GM12874 (cell line): ENCODE measurements around the gene TRERF1.

Experiments used
- TF ChIP-seq, protein P1 (sequence below): IDR thresholded peaks from 2 replicates; pipeline ENCODE4 v1.5.1; 2011; ENCODE audit warnings: low read depth, mild to moderate bottlenecking, control low read depth, low read length, moderate library complexity; ENCODE audit not compliant: insufficient read depth

TRERF1 gene

DNA sequence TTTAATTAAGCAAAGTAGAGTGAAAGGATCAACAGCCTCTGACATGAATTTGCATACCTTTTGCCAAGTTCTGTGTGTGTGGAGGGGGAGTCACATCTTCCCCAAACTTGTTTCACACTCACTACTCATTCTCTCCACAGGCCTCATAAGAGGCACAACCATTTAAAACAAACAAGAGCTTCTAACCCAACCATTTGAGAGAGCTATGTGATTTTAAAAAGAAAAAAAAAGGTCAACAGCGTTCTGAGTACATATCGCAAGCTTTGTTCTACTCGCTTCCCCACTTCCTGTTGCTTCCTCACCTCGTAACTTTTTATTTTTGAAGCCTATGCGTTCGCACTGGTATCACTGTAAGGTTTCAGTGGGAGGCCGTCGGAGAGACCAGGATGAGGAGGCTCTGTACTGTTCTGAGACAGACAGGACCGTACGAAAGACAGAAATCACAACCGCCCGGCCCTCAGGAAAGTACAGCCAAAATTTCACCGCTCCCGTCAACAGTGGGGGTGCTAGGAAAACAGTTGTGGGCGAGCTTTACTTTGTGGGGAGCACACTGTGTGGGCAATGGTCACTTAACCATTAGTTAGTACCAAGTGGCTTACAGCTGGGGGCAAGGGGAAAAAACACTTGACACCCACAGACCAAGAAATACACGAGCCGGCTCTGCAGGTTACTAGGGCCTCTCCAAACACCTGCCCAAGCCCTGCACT lies 61.3 kb downstream of the TRERF1 start:
- TF ChIP-seq, protein P1, sequence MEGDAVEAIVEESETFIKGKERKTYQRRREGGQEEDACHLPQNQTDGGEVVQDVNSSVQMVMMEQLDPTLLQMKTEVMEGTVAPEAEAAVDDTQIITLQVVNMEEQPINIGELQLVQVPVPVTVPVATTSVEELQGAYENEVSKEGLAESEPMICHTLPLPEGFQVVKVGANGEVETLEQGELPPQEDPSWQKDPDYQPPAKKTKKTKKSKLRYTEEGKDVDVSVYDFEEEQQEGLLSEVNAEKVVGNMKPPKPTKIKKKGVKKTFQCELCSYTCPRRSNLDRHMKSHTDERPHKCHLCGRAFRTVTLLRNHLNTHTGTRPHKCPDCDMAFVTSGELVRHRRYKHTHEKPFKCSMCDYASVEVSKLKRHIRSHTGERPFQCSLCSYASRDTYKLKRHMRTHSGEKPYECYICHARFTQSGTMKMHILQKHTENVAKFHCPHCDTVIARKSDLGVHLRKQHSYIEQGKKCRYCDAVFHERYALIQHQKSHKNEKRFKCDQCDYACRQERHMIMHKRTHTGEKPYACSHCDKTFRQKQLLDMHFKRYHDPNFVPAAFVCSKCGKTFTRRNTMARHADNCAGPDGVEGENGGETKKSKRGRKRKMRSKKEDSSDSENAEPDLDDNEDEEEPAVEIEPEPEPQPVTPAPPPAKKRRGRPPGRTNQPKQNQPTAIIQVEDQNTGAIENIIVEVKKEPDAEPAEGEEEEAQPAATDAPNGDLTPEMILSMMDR = no peak

DNA sequence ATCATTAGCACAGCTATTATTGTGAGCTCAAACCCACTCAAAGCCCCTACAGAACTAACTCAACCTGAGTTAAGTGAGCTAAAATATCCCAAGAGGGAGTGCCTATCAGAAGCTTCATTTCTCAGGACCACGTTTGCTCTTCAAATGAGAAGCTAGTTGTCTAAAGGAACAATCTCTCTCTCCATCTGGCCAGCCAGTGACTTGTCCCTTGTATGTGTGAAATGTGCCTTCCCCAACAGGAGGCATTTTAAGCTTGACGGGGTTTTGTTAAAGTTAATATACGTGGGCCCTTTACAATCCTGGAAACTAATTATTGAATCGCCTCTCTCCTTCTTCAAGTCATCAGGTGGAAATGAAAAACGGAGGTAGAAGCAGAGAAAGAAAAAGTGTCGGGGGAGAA lies 62.0 kb downstream of the TRERF1 start:
- TF ChIP-seq, protein P1 = no peak

DNA sequence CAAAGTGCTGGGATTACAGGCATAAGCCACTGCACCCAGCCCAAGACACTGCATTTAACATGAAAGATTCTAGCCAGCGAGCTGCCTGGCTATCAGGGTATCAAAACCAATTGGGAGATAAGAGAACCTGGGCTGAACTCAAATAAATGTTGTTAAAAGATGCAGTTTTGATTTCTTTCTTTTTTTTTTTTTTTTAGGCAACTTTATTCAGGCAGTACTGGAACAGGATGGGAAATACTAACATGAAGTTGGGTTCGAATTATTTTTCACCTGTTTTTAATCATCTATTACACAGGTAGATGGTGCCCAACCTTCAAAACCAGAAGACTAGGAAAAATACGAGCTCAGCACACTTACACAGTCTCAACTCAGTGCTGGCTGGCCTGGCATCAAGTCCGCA lies 63.7 kb downstream of the TRERF1 start:
- TF ChIP-seq, protein P1 = no peak

DNA sequence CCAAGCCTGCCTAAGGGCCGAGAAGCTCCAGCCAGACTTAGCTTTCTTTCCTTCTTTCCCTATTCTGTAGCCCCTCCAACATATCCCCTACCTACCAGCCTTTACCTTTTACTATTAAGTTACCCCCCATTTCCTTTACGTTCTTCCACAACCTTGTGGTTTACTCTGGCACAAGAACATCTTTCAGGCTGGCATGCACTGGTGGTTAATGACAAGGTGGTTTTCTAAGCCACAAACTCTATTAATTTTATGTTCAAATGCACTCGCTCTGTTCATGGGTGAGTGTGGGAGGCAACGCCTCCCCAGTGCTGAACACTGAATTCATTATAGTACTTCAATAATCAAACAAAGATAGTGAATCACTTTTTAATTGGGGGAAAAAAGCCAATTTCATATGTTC lies 64.4 kb downstream of the TRERF1 start:
- TF ChIP-seq, protein P1 = no peak

DNA sequence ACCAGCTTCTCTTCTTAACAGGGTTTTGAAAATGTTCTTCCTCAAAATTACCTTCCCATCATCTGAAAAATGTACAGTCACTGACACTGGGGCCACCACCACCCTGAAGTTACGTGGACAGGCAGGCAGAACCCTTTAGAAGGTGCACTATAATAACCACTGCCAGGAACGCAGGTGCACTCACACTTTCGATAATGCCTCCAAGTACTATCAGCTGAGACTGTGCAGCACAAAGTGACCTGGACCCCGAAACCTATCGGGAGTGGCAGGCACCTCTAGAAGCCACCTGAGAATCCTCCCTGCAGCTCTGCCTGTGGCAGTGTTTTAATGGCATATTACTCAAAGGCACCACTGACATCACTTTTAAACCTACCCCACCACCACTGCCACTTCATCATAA lies 66.4 kb downstream of the TRERF1 start:
- TF ChIP-seq, protein P1 = no peak

DNA sequence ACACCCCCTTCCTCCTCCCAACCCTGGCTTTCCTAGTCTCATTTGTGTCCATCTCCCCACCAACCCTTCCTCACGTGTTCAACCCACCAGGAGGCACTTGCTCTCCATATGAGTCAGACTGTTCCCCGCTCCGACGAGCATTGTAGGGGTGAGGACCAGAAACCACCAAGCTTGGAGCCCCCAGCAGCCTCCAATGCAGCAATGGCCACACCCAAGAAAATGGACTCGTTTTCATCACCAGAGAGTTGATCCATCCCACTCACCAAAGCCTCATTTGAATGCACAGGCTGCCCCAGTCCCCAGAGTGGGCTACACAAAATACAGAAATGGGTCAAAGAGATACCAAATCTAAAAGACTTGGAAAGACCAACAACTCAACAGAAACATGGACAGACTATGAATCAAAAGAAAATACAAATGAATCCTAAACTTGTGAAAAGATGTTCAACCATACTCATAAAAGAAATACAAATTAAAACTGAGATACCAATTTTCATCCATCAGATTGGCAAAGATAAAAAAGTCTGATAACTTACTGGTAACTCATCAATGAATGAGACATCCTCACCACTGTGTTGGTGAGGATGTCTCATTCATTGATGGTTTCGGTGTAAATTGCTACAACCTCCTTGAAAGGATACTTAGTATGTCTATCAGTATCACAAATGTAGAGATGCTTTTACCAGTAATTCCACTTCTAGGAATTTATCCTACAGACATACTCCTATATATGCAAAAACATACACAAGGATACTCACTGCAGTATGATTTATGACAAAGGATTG lies 68.1 kb downstream of the TRERF1 start:
- TF ChIP-seq, protein P1 = no peak

DNA sequence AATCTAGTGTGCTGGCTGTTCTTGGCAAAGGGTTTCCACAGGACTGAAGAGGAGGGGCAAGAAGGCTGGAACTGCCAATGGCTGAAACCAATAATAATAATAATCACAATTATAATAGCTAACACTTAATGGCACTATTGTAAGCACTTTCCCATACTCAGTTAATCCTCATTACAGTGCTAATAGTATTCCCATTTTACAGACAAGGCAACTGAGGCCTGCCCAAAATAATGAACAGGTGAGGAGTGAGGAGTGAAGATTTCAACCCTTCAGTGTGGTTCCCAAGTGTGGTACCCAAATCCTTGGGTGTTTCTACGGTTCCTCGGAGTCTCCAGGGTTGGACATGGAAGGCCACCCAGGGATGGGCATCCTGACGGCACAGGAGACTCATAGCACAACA lies 69.9 kb downstream of the TRERF1 start:
- TF ChIP-seq, protein P1 = no peak
